Trophoblast cell (in vitro differentiated cells and primary cell): ENCODE measurements around the gene SLC5A4.

Source experiments
- DNase-seq, 2 donors: peaks; one replicate each; pipeline ENCODE4 v3.0.0-alpha.2; 2016
- H2AFZ ChIP-seq: 2 replicates; pipeline ENCODE4 v1.6.1; 2013; ENCODE audit warnings: low read length, moderate library complexity, mild to moderate bottlenecking; ENCODE audit not compliant: insufficient read depth, poor library complexity
- H2AK5ac ChIP-seq: 2 replicates; pipeline ENCODE4 v1.6.1; 2013; ENCODE audit warnings: mild to moderate bottlenecking, low read length
- H2BK120ac ChIP-seq: 2 replicates; pipeline ENCODE4 v1.6.1; 2013; ENCODE audit warnings: low read length, mild to moderate bottlenecking, moderate library complexity; ENCODE audit not compliant: insufficient read depth, poor library complexity
- H2BK12ac ChIP-seq: 2 replicates; pipeline ENCODE4 v1.6.1; 2013; ENCODE audit warnings: mild to moderate bottlenecking, low read length, moderate library complexity
- H2BK5ac ChIP-seq: 2 replicates; pipeline ENCODE4 v1.6.1; 2013; ENCODE audit warnings: low read length, low read depth, moderate library complexity, mild to moderate bottlenecking; ENCODE audit not compliant: poor library complexity
- H3K14ac ChIP-seq: 2 replicates; pipeline ENCODE4 v1.6.1; 2013; ENCODE audit warnings: mild to moderate bottlenecking, low read length
- H3K18ac ChIP-seq: 2 replicates; pipeline ENCODE4 v1.6.1; 2013; ENCODE audit warnings: mild to moderate bottlenecking, low read length
- H3K23ac ChIP-seq: 2 replicates; pipeline ENCODE4 v1.6.1; 2013; ENCODE audit warnings: low read length
- H3K27ac ChIP-seq: 2 replicates; pipeline ENCODE4 v1.5.1; 2013; ENCODE audit warnings: low read depth, mild to moderate bottlenecking, inconsistent platforms, low read length, moderate library complexity
- H3K27me3 ChIP-seq: 2 replicates; pipeline ENCODE4 v1.6.1; 2013; ENCODE audit warnings: inconsistent platforms, mild to moderate bottlenecking, low read length, moderate library complexity; ENCODE audit not compliant: insufficient read depth
- H3K36me3 ChIP-seq, 2 experiments: 1 replicate in 1 of 2; 2 replicates in 1 of 2; pipeline ENCODE4 v1.6.1; 2013; ENCODE audit warnings: low read length in 2 of 2, mild to moderate bottlenecking in 2 of 2, moderate library complexity in 1 of 2; ENCODE audit not compliant: insufficient read depth in 2 of 2, control insufficient read depth in 1 of 2
- H3K4ac ChIP-seq: 2 replicates; pipeline ENCODE4 v1.6.1; 2013; ENCODE audit warnings: low read depth, mild to moderate bottlenecking, low read length, moderate library complexity
- H3K4me1 ChIP-seq, 2 experiments: 1 replicate in 1 of 2; 2 replicates in 1 of 2; pipeline ENCODE4 v1.6.1; 2013; ENCODE audit warnings: low read length in 2 of 2, mild to moderate bottlenecking in 2 of 2, moderate library complexity in 1 of 2; ENCODE audit not compliant: insufficient read depth in 2 of 2, control insufficient read depth in 1 of 2
- H3K4me2 ChIP-seq: 2 replicates; pipeline ENCODE4 v1.6.1; 2013; ENCODE audit warnings: inconsistent platforms, mild to moderate bottlenecking, low read length, moderate library complexity
- H3K4me3 ChIP-seq: 2 replicates; pipeline ENCODE4 v1.5.1; 2013; ENCODE audit warnings: mild to moderate bottlenecking, low read depth, low read length, inconsistent platforms
- H3K79me1 ChIP-seq: one replicate; pipeline ENCODE4 v1.6.1; 2013; ENCODE audit warnings: low read length
- H3K79me2 ChIP-seq: 2 replicates; pipeline ENCODE4 v1.6.1; 2013; ENCODE audit warnings: low read length, mild to moderate bottlenecking; ENCODE audit not compliant: control insufficient read depth, insufficient read depth, poor library complexity
- H3K9ac ChIP-seq: 2 replicates; pipeline ENCODE4 v1.6.1; 2013; ENCODE audit warnings: mild to moderate bottlenecking, low read length
- H3K9me3 ChIP-seq: 2 replicates; pipeline ENCODE4 v1.6.1; 2013; ENCODE audit warnings: low read depth, mild to moderate bottlenecking, control low read depth, inconsistent platforms, low read length; ENCODE audit not compliant: insufficient read depth
- H4K12ac ChIP-seq: 2 replicates; pipeline ENCODE4 v1.6.1; 2013; ENCODE audit warnings: low read depth, mild to moderate bottlenecking, low read length, moderate library complexity
- H4K8ac ChIP-seq: 2 replicates; pipeline ENCODE4 v1.6.1; 2013; ENCODE audit warnings: low read depth, mild to moderate bottlenecking, low read length, moderate library complexity
- H4K91ac ChIP-seq: one replicate; pipeline ENCODE4 v1.6.1; 2013; ENCODE audit warnings: low read depth, mild to moderate bottlenecking, low read length, moderate library complexity
- WGBS: extraction: QIAGEN DNeasy Blood & Tissue Kit; methylation state at CpG from one replicate; pipeline ENCODE4 v1.1.7; 2013; ENCODE audit warnings: missing lambda C conversion rate; ENCODE audit not compliant: insufficient read length, insufficient coverage; ENCODE audit errors: extremely low coverage; 5-methylcytosine and 5-hydroxymethylcytosine counted together

The SLC5A4 gene

DNA sequence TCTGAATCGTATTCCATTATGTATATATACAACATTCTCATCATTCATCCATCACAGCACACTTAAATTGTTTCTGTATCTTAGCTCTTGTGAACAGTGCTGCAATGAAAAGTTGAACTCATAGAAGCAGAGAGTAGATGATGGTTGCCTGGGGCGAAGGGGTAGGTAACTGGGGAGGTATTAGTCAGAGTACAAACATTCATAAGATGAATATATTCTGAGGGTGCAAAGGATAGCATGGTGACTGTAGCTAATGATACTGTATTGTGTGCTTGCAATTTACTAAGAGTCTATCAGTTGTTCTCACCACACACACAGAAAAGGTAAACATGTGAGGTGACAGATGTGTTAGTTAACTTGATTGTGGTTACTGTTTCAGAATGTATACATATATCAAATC lies 37.7 kb downstream of the SLC5A4 start:
- H3K4me1 ChIP-seq: no peaks in the 10 kb centered on the region
- H3K27me3 ChIP-seq: no peaks in the 10 kb centered on the region
- no peaks in the 10 kb centered on the region for H3K79me1 ChIP-seq
- H3K79me2 ChIP-seq: no peaks in the 10 kb centered on the region
- H3K18ac ChIP-seq: no peak overlapping the region
- H3K23ac ChIP-seq: no peak overlapping the region
- no CpG with 5 or more reads among the region's 2 CpGs for WGBS
- H2AFZ ChIP-seq: no peak overlapping the region
- no peak overlapping the region for H2BK12ac ChIP-seq
- no peak for DNase-seq
- no peak overlapping the region for H2BK5ac ChIP-seq
- H4K91ac ChIP-seq: no peak overlapping the region
- no peak overlapping the region for H4K8ac ChIP-seq
- H2BK120ac ChIP-seq: no peak overlapping the region
- H3K9me3 ChIP-seq: no peaks in the 10 kb centered on the region
- H3K27ac ChIP-seq: no peak overlapping the region
- no peak overlapping the region for H4K12ac ChIP-seq
- H2AK5ac ChIP-seq: no peak overlapping the region
- H3K14ac ChIP-seq: no peak overlapping the region
- no peaks in the 10 kb centered on the region for H3K36me3 ChIP-seq
- no peak overlapping the region for H3K4me2 ChIP-seq
- no peak overlapping the region for H3K9ac ChIP-seq
- H3K4me3 ChIP-seq: no peak overlapping the region
- no peak overlapping the region for H3K4ac ChIP-seq

- Histone ChIP-seq H4K91ac (no peak overlapping the region), H3K27ac (no peak overlapping the region), H2AFZ (no peak overlapping the region), H3K4me3 (no peak overlapping the region), H2AK5ac (no peak overlapping the region), H3K9ac (no peak overlapping the region), H4K8ac (no peak overlapping the region), H3K14ac (no peak overlapping the region), H3K4me2 (no peak overlapping the region), H3K23ac (no peak overlapping the region), H3K27me3 (no peaks in the 10 kb centered on the region), H2BK12ac (no peak overlapping the region), H3K79me1 (no peaks in the 10 kb centered on the region), H3K4ac (no peak overlapping the region), H3K79me2 (no peaks in the 10 kb centered on the region), H3K9me3 (peaks cover under 1% of the 10 kb centered on the region), H2BK120ac (no peak overlapping the region), H4K12ac (no peak overlapping the region), H2BK5ac (no peak overlapping the region), H3K36me3 (no peaks in the 10 kb centered on the region), H3K18ac (no peak overlapping the region), H3K4me1 (no peaks in the 10 kb centered on the region)
- WGBS: no CpG with 5 or more reads among the region's 10 CpGs
- DNase-seq: no peak
Observed at GRCh38 chr22:32216911-32217310, 38.2 kb downstream of the SLC5A4 start.

- Histone ChIP-seq H2AK5ac (no peak overlapping the region), H4K8ac (no peak overlapping the region), H3K9ac (no peak overlapping the region), H3K9me3 (peaks cover 2% of the 10 kb centered on the region), H3K23ac (no peak overlapping the region), H3K4me2 (no peak overlapping the region), H2BK120ac (no peak overlapping the region), H3K18ac (no peak overlapping the region), H3K27ac (no peak overlapping the region), H3K14ac (no peak overlapping the region), H4K91ac (no peak overlapping the region), H2BK12ac (no peak overlapping the region), H3K4me1 (no peaks in the 10 kb centered on the region), H2BK5ac (no peak overlapping the region), H3K79me1 (no peaks in the 10 kb centered on the region), H3K79me2 (no peaks in the 10 kb centered on the region), H3K36me3 (no peaks in the 10 kb centered on the region), H2AFZ (no peak overlapping the region), H3K27me3 (no peaks in the 10 kb centered on the region), H3K4me3 (no peak overlapping the region), H3K4ac (no peak overlapping the region), H4K12ac (no peak overlapping the region)
- DNase-seq: no peak
- no CpG with 5 or more reads among the region's 7 CpGs for WGBS
Observed at GRCh38 chr22:32211011-32211410, 44.1 kb downstream of the SLC5A4 start.

DNA sequence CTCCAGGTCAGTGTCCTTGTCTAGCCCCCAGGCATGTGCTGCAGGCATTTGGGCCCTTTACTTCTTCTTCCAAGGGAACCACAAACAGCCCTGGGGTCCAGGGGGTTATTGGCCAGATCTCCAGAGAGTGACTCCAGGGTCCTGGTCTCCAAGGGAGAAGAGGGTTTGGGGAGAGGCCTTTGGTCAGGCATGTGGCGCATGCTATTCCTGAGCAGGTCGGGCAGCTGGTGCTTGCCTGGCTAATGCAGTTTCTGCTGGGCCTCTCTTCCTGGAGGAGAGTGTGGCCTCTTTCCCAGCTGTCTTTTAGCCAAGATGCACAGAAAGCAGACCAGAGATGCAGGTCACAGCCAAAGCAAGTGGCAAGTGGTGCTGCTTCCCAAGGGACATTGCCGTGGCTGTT lies 46.5 kb downstream of the SLC5A4 start:
- Histone ChIP-seq H3K9ac (no peak overlapping the region), H3K27ac (no peak overlapping the region), H2BK120ac (no peak overlapping the region), H3K18ac (no peak overlapping the region), H3K4me2 (no peak overlapping the region), H3K4me3 (no peak overlapping the region), H2AK5ac (no peak overlapping the region), H3K9me3 (peaks cover 2% of the 10 kb centered on the region), H3K79me1 (no peaks in the 10 kb centered on the region), H3K14ac (no peak overlapping the region), H3K23ac (no peak overlapping the region), H3K4me1 (peaks cover 5 to 10% of the 10 kb centered on the region in 2 experiments), H4K12ac (no peak overlapping the region), H4K91ac (no peak overlapping the region), H2AFZ (no peak overlapping the region), H2BK5ac (no peak overlapping the region), H2BK12ac (no peak overlapping the region), H3K79me2 (no peaks in the 10 kb centered on the region), H3K4ac (no peak overlapping the region), H3K36me3 (no peaks in the 10 kb centered on the region), H3K27me3 (peaks cover 7% of the 10 kb centered on the region), H4K8ac (no peak overlapping the region)
- no CpG with 5 or more reads among the region's 3 CpGs for WGBS
- DNase-seq: no peak
